Epithelial cell of prostate (primary cell): ENCODE data around the gene HES4.
"Not testable (repeated sequence)": the region's sequence is repeated elsewhere in the genome, so short reads cannot be mapped to it uniquely, and the experiment has no call there.

Source experiments
- DNase-seq: peaks from one replicate; pipeline ENCODE4 v3.0.0-alpha.2; 2011; ENCODE audit warnings: low read depth, low spot score
- H3K27ac ChIP-seq: fragments of 450-650 bp; 2 replicates; pipeline ENCODE4 v1.5.1; 2017; ENCODE audit warnings: mild to moderate bottlenecking

The HES4 gene

DNA sequence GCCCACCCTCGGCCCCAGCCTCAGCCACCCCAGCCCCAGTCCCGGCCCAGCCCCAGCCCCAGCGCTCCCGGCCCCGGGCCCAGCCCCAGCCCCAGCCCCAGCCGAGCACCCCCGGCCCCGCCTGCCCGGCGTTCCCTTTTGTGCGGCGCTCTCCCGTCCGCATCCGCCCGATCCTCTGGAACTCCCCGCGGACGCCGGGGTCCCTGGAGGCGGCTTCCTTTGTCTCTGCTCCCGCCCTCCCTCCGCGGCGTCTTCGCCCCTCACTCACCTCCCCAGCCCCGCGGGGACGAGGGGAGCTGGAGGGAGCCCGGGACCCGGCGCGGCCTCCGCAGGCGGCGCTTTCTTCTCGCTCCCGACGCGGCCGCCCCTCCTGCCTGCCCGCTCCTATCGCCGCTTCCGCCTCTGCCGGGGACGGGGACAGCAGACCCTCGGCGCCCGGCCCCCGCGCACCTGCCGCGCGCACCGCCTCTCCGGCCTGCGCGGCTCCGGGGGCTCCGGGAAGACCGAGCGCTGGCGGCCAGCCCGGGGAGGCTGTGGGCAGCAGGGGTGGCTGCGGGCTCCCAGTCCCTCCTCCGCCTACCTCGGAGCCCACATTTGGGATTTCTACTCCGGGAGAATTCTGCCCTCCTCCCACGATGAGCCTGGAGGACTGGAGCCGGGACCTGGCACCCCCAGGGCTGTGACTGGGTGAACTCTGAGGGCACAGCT is 34.0 kb upstream of the HES4 start:
- H3K27ac ChIP-seq, result no peak overlapping the region
- DNase-seq, result no peak

DNA sequence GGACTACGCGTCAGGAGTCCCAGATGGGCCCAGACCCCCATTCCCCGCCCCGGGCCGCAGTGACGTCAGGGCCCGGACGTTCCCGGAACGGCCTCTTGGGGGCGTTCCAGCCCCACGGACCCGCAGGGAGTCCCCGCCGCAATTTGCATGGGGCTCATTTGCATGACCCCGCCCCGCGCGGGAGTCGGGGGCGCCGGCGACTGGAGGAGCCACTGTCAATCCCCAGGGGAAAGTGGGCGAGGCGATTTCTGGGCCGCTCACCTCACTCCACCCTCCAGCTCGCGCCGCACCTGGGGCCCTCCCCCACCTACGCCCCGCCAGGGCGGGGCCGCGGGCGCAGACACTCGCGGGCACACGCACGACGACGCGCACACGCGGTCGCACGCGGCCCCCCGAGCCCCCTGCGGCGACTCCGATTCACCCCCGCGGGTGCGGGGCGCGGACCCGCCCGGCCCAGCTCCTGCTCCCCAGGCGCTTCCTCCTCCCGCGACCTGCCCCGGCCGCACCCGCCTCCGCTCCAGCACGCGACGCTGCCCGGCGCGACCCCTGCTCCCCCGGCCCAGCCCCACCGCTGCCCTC is 33.2 kb upstream of the HES4 start:
- no peak overlapping the region for H3K27ac ChIP-seq
- peak; percentile 52 for DNase-seq

DNA sequence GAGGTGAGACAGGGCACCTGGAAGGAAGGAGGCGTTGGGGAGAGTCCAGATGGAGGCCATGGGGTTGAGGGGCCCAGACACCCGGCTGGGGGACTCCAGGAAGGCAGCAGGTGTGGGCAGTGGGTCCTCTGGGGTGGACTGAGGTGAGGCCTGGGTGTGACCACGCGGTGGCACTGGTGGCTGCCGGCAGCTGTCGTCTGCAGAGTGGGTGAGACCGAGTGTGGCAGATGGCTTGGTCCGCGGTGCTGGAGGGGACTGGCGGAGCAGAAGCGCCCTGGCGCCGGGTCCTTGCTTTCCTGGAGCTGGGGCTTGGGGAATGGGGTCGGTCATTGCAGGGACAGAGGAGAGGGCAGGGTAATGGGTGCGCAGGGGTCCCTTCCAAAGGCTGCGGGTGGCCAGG is 32.5 kb upstream of the HES4 start:
- no peak for DNase-seq
- H3K27ac ChIP-seq, result no peak overlapping the region

DNA sequence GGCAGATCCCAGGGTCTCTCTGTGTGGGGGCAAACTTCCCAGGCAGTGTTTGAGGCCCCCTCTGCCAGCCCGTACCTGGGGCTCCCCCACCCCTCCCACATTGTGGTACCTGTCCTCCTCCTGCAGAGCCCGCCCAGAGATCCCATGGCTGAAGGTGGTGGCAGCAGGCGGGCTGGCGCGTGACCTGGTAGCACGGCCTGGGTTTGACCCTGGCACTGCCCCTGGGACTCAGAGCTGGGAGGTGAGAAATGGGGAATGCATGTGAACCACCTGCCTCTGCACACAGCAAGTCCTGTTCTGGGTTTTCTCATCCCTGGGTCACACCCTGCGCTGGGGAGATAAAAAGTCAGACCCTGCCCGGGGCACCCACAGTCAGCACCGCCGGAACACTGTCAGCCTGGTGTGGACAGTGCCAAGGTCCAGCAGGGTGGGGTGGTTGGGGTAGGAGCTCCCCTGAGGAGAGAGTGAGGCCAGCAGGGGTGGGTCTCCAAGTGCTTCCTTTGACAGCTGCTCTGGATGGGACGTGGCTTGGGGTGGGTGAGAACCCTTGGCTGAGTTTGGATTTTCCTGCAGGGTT is 31.9 kb upstream of the HES4 start:
- no peak for DNase-seq
- H3K27ac ChIP-seq, result no peak overlapping the region

DNA sequence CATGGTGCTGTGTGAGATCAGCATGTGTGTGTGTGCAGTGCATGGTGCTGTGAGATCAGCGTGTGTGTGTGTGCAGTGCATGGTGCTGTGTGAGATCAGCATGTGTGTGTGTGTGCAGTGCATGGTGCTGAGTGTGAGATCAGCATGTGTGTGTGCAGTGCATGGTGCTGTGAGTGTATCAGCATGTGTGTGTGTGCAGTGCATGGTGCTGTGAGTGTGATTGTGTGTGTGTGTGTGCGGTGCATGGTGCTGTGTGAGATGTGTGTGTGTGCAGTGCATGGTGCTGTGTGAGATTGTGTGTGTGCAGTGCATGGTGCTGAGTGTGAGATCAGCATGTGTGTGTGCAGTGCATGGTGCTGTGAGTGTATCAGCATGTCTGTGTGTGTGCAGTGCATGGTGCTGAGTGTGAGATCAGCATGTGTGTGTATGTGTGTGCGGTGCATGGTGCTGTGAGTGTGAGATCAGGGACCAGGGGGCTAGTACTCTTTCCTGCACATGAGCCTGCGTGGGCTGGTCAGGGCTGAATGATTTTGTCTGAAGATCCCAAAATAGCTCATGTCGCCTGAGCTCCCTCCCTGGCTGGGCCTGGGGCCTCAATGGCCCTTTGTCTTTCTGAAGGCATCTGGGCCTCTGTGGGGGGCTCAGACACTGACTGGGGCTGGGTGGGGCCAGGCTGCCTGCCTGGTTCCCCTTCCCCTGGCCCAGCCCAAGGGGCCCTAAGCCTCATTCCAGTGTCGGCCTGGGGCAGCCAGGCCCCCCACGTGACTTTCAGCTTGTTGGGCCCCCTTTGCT is 31.2 kb upstream of the HES4 start:
- H3K27ac ChIP-seq, result not testable (repeated sequence)

DNA sequence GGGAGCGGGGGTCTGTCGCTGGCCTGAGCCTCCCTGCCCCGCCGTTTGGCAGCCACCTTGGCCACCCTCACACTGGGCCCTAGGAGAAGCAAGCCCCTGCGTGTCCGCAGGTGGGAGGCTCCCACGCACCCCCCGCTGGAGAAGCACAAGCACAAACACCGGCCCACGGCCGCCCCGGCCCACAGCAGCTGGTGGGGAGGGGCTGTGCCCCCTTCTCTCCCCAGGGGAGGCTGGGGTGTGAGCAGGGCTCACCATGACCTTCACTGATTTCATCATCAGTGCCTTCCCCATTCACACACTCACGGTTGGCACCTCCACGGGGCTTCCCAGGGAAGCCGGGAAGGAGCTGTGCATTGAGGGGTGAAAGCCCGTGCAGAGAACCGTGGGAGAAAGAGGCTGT is 27.9 kb upstream of the HES4 start:
- H3K27ac ChIP-seq, result no peak overlapping the region
- no peak for DNase-seq

More for the DNA sequence above, 31.2 kb upstream of the HES4 start:
- DNase-seq, result not testable (repeated sequence)

DNA sequence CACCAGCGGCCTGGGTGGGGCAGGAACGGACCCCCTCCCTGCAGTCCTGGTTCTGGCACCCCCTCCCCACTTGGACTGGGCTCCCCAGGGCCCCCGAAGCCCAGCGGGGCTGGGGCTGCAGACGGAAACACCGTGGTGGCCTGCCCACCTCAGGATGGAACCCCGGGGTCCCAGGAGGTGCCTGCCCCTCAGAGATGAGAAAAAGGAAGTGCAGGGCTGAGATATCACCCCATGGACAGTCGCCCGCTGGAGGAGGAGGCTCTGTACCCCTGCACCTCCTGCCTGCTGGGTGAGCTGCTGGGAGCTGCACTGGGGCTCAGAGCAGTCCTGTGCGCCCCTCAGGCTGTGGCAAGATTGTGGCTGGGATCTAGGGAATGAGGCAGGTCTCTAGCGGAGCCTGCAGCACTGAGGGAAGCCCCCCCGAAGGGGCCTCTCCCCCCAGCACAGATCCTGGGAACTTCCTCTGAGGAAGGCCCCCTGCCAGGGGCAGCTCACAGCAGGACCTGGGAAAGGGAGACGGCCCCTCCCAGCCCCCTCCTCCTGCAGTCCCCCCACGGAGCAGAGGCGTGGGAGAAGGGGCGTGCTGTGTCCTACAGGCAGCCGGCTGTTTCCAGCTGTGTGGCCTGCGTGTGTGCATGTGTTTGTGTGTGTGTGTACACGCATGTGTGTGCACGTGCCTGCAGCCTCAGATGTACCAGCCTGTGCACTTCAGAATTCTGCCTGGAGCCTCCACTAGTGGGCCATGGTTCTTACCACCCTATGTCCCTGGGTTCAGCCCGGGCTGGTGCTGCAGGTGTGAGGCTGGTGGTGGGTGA is 26.9 kb upstream of the HES4 start:
- no peak overlapping the region for H3K27ac ChIP-seq
- DNase-seq, result no peak

DNA sequence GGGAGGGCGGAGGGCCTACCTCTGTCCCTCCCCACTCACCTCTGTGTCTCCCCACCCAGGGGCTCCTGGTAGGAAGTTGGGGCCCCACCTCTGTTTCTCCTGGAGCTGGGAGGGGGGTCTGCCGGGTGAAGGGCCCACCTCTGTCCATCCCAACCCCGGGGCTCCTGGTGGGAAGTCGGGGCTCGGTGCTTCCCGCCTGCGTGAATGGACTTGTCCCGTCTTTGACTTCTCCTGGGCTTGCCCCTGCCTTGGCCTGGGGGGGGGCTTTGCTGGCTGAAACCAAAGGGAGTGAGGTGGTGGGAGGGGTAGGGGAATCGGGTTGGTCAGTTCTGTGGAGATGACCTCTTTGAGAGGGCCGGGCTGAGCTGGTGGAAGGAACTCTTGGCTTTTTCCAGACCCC is 25.8 kb upstream of the HES4 start:
- DNase-seq, result no peak
- peak overlapping the region; percentile 83 for H3K27ac ChIP-seq

DNA sequence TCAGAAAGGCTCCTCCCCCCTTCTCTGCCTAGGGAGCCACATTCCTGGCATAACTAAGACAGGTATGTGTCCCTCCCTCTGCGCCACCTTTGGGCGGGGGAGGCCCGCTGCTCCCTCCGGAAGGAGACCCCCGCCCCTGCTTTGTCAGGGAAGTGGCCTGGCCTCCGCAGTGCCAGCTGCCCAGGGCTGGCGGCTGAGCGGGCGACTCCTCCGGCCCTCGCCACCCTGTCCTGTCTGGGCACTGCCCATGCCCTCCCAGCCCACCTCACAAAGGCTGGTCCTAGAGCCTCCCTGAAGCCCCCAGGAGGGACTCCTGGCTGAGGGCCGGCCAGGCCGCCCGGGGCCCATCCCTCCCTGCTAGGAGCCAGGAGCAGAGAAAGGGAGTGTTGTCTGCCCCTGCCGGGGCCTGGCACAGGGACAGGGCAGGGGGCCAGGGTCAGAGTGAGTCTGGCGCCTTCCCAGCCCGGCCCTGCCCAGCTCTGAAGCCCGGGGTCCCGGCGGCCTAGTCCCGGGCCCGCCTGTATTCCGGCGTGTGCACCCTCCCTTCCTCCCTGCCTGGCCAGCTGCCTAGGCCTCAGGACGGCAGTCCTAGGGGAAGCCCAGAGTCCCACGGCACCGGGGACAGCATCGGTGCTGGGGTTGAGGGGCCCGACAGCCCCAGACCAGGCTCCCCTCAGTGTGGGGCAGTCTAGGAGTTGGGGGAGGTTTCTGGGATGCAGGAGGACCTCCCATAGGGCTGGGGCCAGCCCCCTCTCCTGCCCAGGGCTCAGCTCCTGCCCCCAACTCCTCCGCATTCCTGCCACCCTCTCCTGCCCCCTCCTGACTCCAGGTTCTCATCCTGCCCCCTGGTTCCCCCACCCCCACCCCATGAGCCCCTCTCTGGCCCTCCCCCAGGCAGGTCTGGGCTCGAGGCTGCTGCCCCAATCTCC is 25.1 kb upstream of the HES4 start:
- peak overlapping the region; percentile 83 for H3K27ac ChIP-seq
- DNase-seq, result peak; percentile 40

DNA sequence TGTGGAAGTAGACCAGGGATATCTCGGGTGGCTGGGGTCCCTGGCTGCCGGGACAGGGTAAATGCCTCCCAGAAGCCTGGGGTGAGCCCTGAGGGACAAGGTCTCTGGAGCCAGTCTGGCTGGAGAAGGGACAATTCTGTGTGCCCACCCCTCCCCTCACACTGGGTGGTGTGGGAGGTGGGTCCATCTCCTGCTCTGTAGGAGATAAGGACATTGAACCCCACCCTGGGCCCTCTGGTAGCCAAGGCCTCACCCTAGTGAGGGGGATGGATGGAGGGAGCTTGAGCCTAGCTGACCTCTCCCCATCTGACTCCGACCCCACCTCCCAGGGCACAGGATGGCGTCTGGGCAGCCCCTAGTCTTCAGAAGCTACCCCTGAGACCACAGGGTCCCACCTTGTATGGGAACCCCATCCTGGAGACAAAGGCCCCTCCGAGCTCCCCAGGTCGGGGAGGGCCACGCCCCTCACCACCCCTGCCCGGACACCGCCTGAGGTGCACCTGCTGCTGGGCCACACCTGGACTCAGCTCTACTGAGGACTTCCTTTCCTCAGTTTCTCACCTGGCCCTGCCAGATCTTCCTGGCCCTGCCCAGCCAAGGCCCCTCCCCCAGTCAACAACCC is 24.4 kb upstream of the HES4 start:
- DNase-seq, result no peak
- H3K27ac ChIP-seq, result peak overlapping the region; percentile 83

DNA sequence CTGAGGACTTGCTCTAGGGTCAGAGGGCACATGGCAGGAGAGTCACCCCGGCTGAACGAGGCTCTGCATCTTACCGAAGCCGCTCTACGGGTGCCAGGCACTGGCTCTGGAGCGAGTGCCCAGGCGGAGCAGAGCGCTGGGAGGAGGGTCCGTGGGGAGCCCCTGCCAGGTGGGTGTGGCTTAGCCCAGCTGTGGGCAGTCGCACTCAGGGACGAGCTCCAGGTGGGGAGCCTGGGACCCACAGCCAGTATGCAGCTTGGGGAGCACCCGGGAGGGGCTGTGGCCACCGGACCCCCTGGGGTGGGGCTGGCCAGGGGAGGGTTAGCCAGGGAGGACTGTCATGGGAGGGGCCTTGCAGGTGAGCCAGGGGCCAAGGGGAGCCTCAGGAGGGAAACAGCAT is 23.8 kb upstream of the HES4 start:
- no peak for DNase-seq
- peak overlapping the region; percentile 83 for H3K27ac ChIP-seq

DNA sequence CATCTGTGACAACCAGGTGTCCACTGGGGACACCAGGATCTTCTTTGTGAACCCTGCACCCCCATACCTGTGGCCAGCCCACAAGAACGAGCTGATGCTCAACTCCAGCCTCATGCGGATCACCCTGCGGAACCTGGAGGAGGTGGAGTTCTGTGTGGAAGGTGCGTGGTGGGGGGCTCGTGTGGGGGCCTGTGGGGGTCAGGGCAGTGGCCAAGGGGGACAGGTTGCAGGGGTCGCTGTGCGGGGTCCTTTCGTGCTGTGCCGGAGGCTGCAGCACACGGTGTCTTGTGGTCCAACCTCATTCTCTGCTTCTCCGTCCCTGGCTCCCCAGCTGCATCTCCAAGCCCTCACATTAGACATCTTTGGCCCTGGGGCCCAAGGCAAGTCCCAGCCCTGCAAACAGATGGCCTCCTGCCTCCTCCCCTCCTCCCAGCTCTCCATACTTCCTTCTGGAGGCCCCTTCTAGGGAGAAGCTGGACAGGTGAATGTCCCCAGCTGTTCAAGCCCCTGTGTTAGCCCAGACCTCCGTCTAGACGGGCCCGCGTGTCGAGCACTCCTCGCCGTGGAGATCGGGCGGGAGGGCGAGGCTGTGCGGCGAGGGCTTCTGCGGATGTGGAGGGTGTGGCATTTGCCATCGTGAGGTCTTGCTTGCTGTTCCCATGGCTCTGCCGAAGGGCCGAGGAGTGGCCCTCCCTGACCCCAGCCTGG is 22.6 kb upstream of the HES4 start:
- DNase-seq, result no peak
- peak overlapping the region; percentile 95 for H3K27ac ChIP-seq

DNA sequence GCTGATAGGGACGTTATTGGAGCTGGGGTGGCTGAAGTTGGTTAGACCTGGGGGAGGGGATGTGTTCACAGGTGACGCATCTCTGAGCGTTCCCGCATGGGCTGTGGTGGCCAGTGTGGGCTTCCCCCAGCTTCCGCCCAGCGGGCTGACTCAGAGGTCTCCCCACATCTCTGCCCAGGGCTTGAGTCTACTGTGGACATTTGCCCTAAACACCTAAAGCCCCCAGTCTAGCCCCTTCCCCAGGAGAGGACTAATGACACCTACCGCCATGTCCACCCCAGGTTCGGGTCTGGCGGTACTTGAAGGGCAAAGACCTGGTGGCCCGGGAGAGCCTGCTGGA is 22.0 kb upstream of the HES4 start:
- no peak for DNase-seq
- H3K27ac ChIP-seq, result peak overlapping the region; percentile 95

DNA sequence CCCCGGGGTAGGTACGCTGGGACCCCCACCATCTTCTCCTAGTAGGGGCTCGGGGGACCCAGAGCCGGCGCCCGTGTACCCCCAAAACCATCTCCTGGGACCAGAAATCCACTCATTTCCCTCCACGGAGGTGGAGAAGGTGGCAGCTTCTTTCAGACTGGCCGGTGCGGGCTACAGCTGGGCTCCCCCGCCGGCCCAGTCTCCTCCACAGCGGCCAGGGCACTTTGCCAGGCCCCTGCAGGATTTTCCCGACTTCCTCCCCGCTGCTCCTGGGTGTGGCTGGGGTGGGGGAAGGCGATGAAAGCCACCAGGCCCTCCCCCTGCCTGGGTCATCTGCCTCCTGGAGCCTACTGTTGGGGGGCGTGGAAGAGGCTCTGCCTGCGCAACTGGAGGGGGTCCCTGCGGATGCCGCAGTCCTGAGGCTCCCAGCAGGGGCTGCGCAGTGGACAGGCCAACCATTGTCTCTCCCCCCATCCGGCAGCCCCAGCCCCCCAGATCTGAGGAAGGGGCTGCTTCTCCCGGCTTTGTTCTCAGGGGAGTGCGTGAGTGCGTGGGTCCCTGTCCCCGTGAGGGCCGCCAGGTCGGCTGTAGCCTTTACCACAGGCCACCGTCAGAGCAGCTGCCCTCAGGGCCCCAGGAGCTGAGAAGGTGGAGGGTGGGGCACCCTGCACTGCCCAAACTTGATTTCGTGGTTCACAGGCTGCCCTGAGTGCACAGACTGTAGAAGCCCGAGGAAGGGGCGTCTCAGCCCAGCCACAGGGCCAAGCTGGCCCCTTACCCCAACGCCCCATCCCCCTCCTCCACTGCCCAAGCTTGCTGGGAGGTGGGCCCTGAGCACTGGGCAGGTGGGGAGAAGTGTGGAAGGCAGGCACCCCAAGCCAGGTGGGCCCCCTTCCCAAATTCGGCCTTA is 21.4 kb upstream of the HES4 start:
- DNase-seq, result no peak
- peak overlapping the region; percentile 95 for H3K27ac ChIP-seq

DNA sequence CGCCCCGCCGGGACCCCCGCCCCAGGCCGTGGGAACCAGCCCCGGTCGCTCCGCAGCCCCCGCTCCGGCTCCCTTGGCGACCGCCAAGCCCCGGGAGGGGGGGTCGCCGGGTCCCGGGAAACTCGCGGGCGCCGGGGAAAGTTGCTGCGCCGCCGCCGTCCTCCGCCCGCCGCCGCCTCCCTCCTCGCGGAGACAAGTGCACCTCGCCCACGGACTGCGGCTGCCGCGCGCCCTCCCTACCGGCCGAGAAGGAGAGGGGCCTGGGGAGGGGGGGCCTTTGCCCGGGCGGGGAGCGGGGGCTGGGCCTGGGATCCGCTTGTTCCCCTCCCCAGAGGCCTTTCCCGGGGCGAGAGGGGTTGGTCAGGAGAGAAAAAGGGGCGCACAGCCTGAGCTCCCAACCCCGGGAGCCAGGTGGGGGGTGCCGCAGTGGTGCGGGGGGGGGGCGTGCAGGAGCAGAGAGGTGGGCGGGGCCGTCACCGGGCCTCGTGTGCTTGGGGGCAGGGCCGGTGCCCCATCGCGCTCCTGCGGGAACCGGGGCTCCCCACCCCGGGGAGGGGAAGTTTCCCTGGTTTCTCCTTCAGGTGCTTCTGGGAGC is 20.6 kb upstream of the HES4 start:
- H3K27ac ChIP-seq, result peak overlapping the region; percentile 95
- no peak for DNase-seq

DNA sequence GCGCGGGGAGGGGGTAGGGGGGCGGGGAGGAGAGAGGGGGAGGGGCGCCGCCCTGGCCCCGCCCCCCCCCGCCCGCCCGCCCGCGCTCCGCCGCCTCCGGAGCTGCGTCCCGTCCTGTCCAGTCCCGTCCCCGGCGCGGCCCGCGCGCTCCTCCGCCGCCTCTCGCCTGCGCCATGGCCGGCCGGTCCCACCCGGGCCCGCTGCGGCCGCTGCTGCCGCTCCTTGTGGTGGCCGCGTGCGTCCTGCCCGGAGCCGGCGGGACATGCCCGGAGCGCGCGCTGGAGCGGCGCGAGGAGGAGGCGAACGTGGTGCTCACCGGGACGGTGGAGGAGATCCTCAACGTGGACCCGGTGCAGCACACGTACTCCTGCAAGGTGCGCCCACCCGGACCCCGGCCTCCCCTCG is 20.1 kb upstream of the HES4 start, which contains the start of gene AGRN:
TSS of gene AGRN (plus strand) at position 121 of the 405 bp plus-strand sequence. CDS start at position 174, 53 bp downstream.
- DNase-seq, result no peak

More for the DNA sequence above, 20.1 kb upstream of the HES4 start, which contains the start of gene AGRN:
- H3K27ac ChIP-seq, result peak within 1 kb of the TSS; percentile 95
